ENCODE measurements around the gene LAMA3. TPM values are rescaled to one million over a fixed set of nuclear protein-coding genes. Genes with fewer than 3 reads are reported as not detected.

Gene LAMA3
- total RNA-seq, 1 experiment from 2014 or later: 5.6 TPM

GRCh38 chr18:23941791-23942190 is 252.5 kb downstream of the LAMA3 start:
- intact Hi-C loops (cut with micrococcal nuclease): no loop called here
- no TSS peak for BruUV-seq (replicated peaks)
- no peaks in the 10 kb centered on the region for H3K36me3 ChIP-seq (ENCODE audit: control insufficient read depth in 1 of 2, insufficient read depth in 2 of 2, low read length in 2 of 2)

More at GRCh38 chr18:23941791-23942190, 252.5 kb downstream of the LAMA3 start:
- no peak overlapping the region for H3K4me3 ChIP-seq (replicated peaks in 1 of 2; ENCODE audit: low read depth in 1 of 2, low read length in 2 of 2)
- H3K4me1 ChIP-seq (ENCODE audit: control insufficient read depth in 1 of 2, insufficient read depth in 2 of 2, low read length in 2 of 2): no peaks in the 10 kb centered on the region
- H3K27ac ChIP-seq (ENCODE audit: low read depth, low read length): no peak overlapping the region
- no peak overlapping the region for H3K9ac ChIP-seq (ENCODE audit: low read length)
- no peak for ATAC-seq
- H4K20me1 ChIP-seq (ENCODE audit: insufficient read depth): no peaks in the 10 kb centered on the region
- H3K4me2 ChIP-seq (ENCODE audit: low read length): no peak overlapping the region
- no peaks in the 10 kb centered on the region for H3K27me3 ChIP-seq (ENCODE audit: insufficient read depth, low read length)
- no peak for DNase-seq (ENCODE audit: low read depth, low spot score)
- no peaks in the 10 kb centered on the region for H3K79me2 ChIP-seq (ENCODE audit: insufficient read depth, low read length)
- H3K9me3 ChIP-seq (ENCODE audit: control insufficient read depth in 1 of 2, insufficient read depth in 1 of 2, low read depth in 1 of 2, low read length in 2 of 2): no peaks in the 10 kb centered on the region
- ChIA-PET CTCF (no interaction called here), RAD21 (ENCODE audit: low non-redundant PET in 1 of 2, low total read pairs in 2 of 2, uncharacterized antibody in 2 of 2, unreplicated experiment in 2 of 2) (no interaction called here), POLR2A (no interaction called here)
- TF ChIP-seq RAD21 (IDR thresholded peaks at IDR 0.05; ENCODE audit: low read depth): no peak
- no peak for TF ChIP-seq EZH2 (IDR thresholded peaks at IDR 0.05)
- TF ChIP-seq ZNF274 (IDR thresholded peaks at IDR 0.05; ENCODE audit: low read depth, low read length): no peak
- TF ChIP-seq MAX (IDR thresholded peaks at IDR 0.05): no peak
- TF ChIP-seq, protein P1, sequence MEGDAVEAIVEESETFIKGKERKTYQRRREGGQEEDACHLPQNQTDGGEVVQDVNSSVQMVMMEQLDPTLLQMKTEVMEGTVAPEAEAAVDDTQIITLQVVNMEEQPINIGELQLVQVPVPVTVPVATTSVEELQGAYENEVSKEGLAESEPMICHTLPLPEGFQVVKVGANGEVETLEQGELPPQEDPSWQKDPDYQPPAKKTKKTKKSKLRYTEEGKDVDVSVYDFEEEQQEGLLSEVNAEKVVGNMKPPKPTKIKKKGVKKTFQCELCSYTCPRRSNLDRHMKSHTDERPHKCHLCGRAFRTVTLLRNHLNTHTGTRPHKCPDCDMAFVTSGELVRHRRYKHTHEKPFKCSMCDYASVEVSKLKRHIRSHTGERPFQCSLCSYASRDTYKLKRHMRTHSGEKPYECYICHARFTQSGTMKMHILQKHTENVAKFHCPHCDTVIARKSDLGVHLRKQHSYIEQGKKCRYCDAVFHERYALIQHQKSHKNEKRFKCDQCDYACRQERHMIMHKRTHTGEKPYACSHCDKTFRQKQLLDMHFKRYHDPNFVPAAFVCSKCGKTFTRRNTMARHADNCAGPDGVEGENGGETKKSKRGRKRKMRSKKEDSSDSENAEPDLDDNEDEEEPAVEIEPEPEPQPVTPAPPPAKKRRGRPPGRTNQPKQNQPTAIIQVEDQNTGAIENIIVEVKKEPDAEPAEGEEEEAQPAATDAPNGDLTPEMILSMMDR (IDR thresholded peaks at IDR 0.05 in 2 of 3, conservative IDR thresholded peaks at IDR 0.05 in 1 of 3; ENCODE audit: borderline replicate concordance in 1 of 3, insufficient read depth in 1 of 3, low read depth in 2 of 3, low read length in 2 of 3): no peak
- TF ChIP-seq TCF7L2 (IDR thresholded peaks at IDR 0.05; ENCODE audit: borderline replicate concordance, extremely low read depth, insufficient read depth, insufficient read length): no peak
- TF ChIP-seq POLR2A (IDR thresholded peaks at IDR 0.05; ENCODE audit: borderline replicate concordance, extremely low read depth, insufficient read depth, insufficient read length): no peak
- TF ChIP-seq ATF3 (IDR thresholded peaks at IDR 0.05): no peak
- no peak for TF ChIP-seq SP1 (IDR thresholded peaks at IDR 0.05; ENCODE audit: low read depth)
- TF ChIP-seq EGR1 (IDR thresholded peaks at IDR 0.05; ENCODE audit: low read depth): no peak
- TF ChIP-seq, protein P2, sequence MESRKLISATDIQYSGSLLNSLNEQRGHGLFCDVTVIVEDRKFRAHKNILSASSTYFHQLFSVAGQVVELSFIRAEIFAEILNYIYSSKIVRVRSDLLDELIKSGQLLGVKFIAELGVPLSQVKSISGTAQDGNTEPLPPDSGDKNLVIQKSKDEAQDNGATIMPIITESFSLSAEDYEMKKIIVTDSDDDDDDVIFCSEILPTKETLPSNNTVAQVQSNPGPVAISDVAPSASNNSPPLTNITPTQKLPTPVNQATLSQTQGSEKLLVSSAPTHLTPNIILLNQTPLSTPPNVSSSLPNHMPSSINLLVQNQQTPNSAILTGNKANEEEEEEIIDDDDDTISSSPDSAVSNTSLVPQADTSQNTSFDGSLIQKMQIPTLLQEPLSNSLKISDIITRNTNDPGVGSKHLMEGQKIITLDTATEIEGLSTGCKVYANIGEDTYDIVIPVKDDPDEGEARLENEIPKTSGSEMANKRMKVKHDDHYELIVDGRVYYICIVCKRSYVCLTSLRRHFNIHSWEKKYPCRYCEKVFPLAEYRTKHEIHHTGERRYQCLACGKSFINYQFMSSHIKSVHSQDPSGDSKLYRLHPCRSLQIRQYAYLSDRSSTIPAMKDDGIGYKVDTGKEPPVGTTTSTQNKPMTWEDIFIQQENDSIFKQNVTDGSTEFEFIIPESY (IDR thresholded peaks at IDR 0.05; ENCODE audit: extremely low read depth, insufficient replicate concordance, low read length): no peak
- no peak for TF ChIP-seq EZH2phosphoT487 (IDR thresholded peaks at IDR 0.05; ENCODE audit: borderline replicate concordance)
- no peak for TF ChIP-seq ZFX (IDR thresholded peaks at IDR 0.05)
- TF ChIP-seq FOSL1 (IDR thresholded peaks at IDR 0.05; ENCODE audit: low read depth): no peak
- TF ChIP-seq JUND (IDR thresholded peaks at IDR 0.05): no peak
- TF ChIP-seq POLR2AphosphoS5 (IDR thresholded peaks at IDR 0.05; ENCODE audit: low read depth, low read length): no peak
- H2AFZ ChIP-seq (ENCODE audit: low read depth, low read length, poor library complexity, severe bottlenecking): no peak overlapping the region
- H3K9me2 ChIP-seq (ENCODE audit: insufficient read depth): no peaks in the 10 kb centered on the region

Data from HCT116 (cell line).